Measurements from ENCODE around the gene OR8U1.
"Not testable (repeated sequence)": the region's sequence is repeated elsewhere in the genome, so short reads cannot be mapped to it uniquely, and the experiment has no call there.

OR8U1 gene

GRCh38 chr11:56396047-56396446, 20.6 kb downstream of the OR8U1 start:
- TF ChIP-seq CTCF (conservative IDR thresholded peaks at IDR 0.05) (peak; percentile 50), ZFX (IDR thresholded peaks at IDR 0.05) (no peak)
- no peak overlapping the region for H3K27ac ChIP-seq

- H3K27ac ChIP-seq, result not testable (repeated sequence)
Observed at GRCh38 chr11:56401858-56402461, 26.5 kb downstream of the OR8U1 start.

- TF ChIP-seq ZFX (IDR thresholded peaks at IDR 0.05), result no peak
- no peak for TF ChIP-seq CTCF (conservative IDR thresholded peaks at IDR 0.05)
- no peak overlapping the region for H3K27ac ChIP-seq
Observed at GRCh38 chr11:56404393-56404792, 29.0 kb downstream of the OR8U1 start.

- H3K27ac ChIP-seq, result no peak overlapping the region
- no peak for TF ChIP-seq ZFX (IDR thresholded peaks at IDR 0.05)
- no peak for TF ChIP-seq CTCF (conservative IDR thresholded peaks at IDR 0.05)
Observed at GRCh38 chr11:56410801-56411200, 35.4 kb downstream of the OR8U1 start.

GRCh38 chr11:56412396-56412795, 37.0 kb downstream of the OR8U1 start, which contains the start of gene OR5AL1:
Gene OR5AL1, plus strand, starts transcription at chr11:56412696.
- H3K27ac ChIP-seq, result no peak within 1 kb of the TSS
- TF ChIP-seq CTCF (conservative IDR thresholded peaks at IDR 0.05) (no peak), ZFX (IDR thresholded peaks at IDR 0.05) (no peak)
